Type B pancreatic cell (in vitro differentiated cells): ENCODE measurements around the gene GPAM. TPM values are rescaled to one million over a fixed set of nuclear protein-coding genes. Genes with fewer than 3 reads are reported as not detected.
A peak's percentile ranks its signal among the peaks of the same experiment; 100 is the strongest.

ENCODE experiments used
- DNase-seq: peaks from one replicate; pipeline ENCODE4 v3.0.0; 2021; ENCODE audit warnings: mixed read lengths; ENCODE audit not compliant: unreplicated experiment; ENCODE audit errors: extremely low spot score
- H3K27ac Mint-ChIP-seq: 2 replicates; pipeline ENCODE4 v1.8.0; 2021; ENCODE audit warnings: mild to moderate bottlenecking, mixed read lengths
- H3K27me3 Mint-ChIP-seq: 2 replicates; pipeline ENCODE4 v1.8.0; 2021; ENCODE audit warnings: mixed read lengths
- H3K36me3 Mint-ChIP-seq: 2 replicates; pipeline ENCODE4 v1.8.0; 2021; ENCODE audit warnings: mixed read lengths
- H3K4me1 Mint-ChIP-seq: one replicate; pipeline ENCODE4 v1.8.0; 2021; ENCODE audit warnings: mixed read lengths; ENCODE audit not compliant: unreplicated experiment
- H3K4me3 Mint-ChIP-seq: 2 replicates; pipeline ENCODE4 v1.8.0; 2021; ENCODE audit warnings: mild to moderate bottlenecking, mixed read lengths
- H3K9me3 Mint-ChIP-seq: 2 replicates; pipeline ENCODE4 v1.8.0; 2021; ENCODE audit warnings: mixed read lengths
- CTCF ChIP-seq: fragments of 200-600 bp; sonication (generic); conservative IDR thresholded peaks from 2 replicates; pipeline ENCODE4 v1.5.0; 2021; ENCODE audit warnings: antibody characterized with exemption, mild to moderate bottlenecking
- total RNA-seq: library from RNA; stranded (reverse); gene quantifications from 2 replicates; pipeline ENCODE4 v1.2.1, GENCODE V29; 2021; ENCODE audit warnings: low replicate concordance

Gene GPAM
- total RNA-seq, 1 donor from 2014 or later, result 24.1 TPM

- no peak for TF ChIP-seq CTCF
- H3K27me3 Mint-ChIP-seq, result peaks cover 30% of the 10 kb centered on the region
- H3K27ac Mint-ChIP-seq, result no peak overlapping the region
- no peak overlapping the region for H3K4me3 Mint-ChIP-seq
- H3K4me1 Mint-ChIP-seq, result no peaks in the 10 kb centered on the region
- no peaks in the 10 kb centered on the region for H3K9me3 Mint-ChIP-seq
- no peak for DNase-seq
- H3K36me3 Mint-ChIP-seq, result no peaks in the 10 kb centered on the region
Observed at GRCh38 chr10:112191041-112191590, 7.6 kb upstream of the GPAM start.

- H3K27me3 Mint-ChIP-seq, result peaks cover 18% of the 10 kb centered on the region
- H3K4me3 Mint-ChIP-seq, result no peak overlapping the region
- no peak for DNase-seq
- TF ChIP-seq CTCF, result no peak
- H3K36me3 Mint-ChIP-seq, result no peaks in the 10 kb centered on the region
- peaks cover 3% of the 10 kb centered on the region for H3K4me1 Mint-ChIP-seq
- H3K27ac Mint-ChIP-seq, result no peak overlapping the region
- H3K9me3 Mint-ChIP-seq, result no peaks in the 10 kb centered on the region
Observed at GRCh38 chr10:112189465-112189864, 5.9 kb upstream of the GPAM start.

- Mint-ChIP-seq H3K27ac (no peak overlapping the region), H3K4me1 (peaks cover 11% of the 10 kb centered on the region), H3K4me3 (no peak overlapping the region), H3K9me3 (no peaks in the 10 kb centered on the region), H3K27me3 (peaks cover 13% of the 10 kb centered on the region), H3K36me3 (no peaks in the 10 kb centered on the region)
- DNase-seq, result no peak
- TF ChIP-seq CTCF, result no peak
Observed at GRCh38 chr10:112187527-112187926, 4.0 kb upstream of the GPAM start.

- DNase-seq, result no peak
Observed at GRCh38 chr10:112185959-112186358, 2.4 kb upstream of the GPAM start.

GRCh38 chr10:112184379-112184778, 814 bp upstream of the GPAM start:
- peak overlapping the region; percentile 29 for H3K27ac Mint-ChIP-seq
- peaks cover 13% of the 10 kb centered on the region for H3K4me1 Mint-ChIP-seq
- H3K36me3 Mint-ChIP-seq, result peaks cover 3% of the 10 kb centered on the region
- H3K4me3 Mint-ChIP-seq, result peak overlapping the region; percentile 51
- TF ChIP-seq CTCF, result no peak
- no peak for DNase-seq
- no peaks in the 10 kb centered on the region for H3K9me3 Mint-ChIP-seq
- peaks cover 2% of the 10 kb centered on the region for H3K27me3 Mint-ChIP-seq

More at GRCh38 chr10:112185959-112186358, 2.4 kb upstream of the GPAM start:
- no peak overlapping the region for H3K27ac Mint-ChIP-seq
- peaks cover 13% of the 10 kb centered on the region for H3K4me1 Mint-ChIP-seq
- no peaks in the 10 kb centered on the region for H3K36me3 Mint-ChIP-seq
- peaks cover 8% of the 10 kb centered on the region for H3K27me3 Mint-ChIP-seq
- H3K4me3 Mint-ChIP-seq, result no peak overlapping the region
- H3K9me3 Mint-ChIP-seq, result no peaks in the 10 kb centered on the region
- no peak for TF ChIP-seq CTCF

- Mint-ChIP-seq H3K9me3 (no peaks in the 10 kb centered on the region), H3K4me1 (peaks cover 13% of the 10 kb centered on the region), H3K4me3 (peak overlapping the region; percentile 92), H3K27me3 (no peaks in the 10 kb centered on the region), H3K36me3 (peaks cover 3% of the 10 kb centered on the region), H3K27ac (peak overlapping the region; percentile 98)
- DNase-seq, result no peak
- TF ChIP-seq CTCF, result no peak
Observed at GRCh38 chr10:112184052-112184371, 447 bp upstream of the GPAM start.
